ENCODE measurements around the gene MAP1LC3B.
"Not testable (repeated sequence)": the region's sequence is repeated elsewhere in the genome, so short reads cannot be mapped to it uniquely, and the experiment has no call there.

Gene MAP1LC3B

GRCh38 chr16:87382023-87382785, 9.9 kb upstream of the MAP1LC3B start:
- TF ChIP-seq CTCF (conservative IDR thresholded peaks at IDR 0.05; ENCODE audit: low read length) (no peak), EZH2phosphoT487 (IDR thresholded peaks at IDR 0.05; ENCODE audit: borderline replicate concordance) (no peak)
- peaks cover 50% of the 10 kb centered on the region for H3K79me2 ChIP-seq (ENCODE audit: insufficient read depth, low read length)
- H4K20me1 ChIP-seq (ENCODE audit: insufficient read depth, low read length, poor library complexity, severe bottlenecking) = peaks cover 15% of the 10 kb centered on the region
- H3K4me1 ChIP-seq (ENCODE audit: insufficient read depth, low read length, poor library complexity, severe bottlenecking) = peaks cover 30% of the 10 kb centered on the region
- H3K9ac ChIP-seq (ENCODE audit: low read depth, low read length, poor library complexity, severe bottlenecking) = peak overlapping the region; percentile 77
- no peaks in the 10 kb centered on the region for H3K27me3 ChIP-seq (ENCODE audit: insufficient read depth, low read length, poor library complexity, severe bottlenecking)
- H3K4me3 ChIP-seq (ENCODE audit: low read length, poor library complexity, severe bottlenecking) = peak overlapping the region; percentile 79
- no peaks in the 10 kb centered on the region for H3K9me3 ChIP-seq (ENCODE audit: insufficient read depth, low read depth, low read length)
- H3K9me2 ChIP-seq (replicated peaks; ENCODE audit: low read depth, low read length) = no peaks in the 10 kb centered on the region
- H3K36me3 ChIP-seq (ENCODE audit: insufficient read depth, low read length) = no peaks in the 10 kb centered on the region
- H3F3A ChIP-seq (ENCODE audit: low read depth) = no peaks in the 10 kb centered on the region
- no peak overlapping the region for H2AFZ ChIP-seq (ENCODE audit: low read length)
- H3K4me2 ChIP-seq (ENCODE audit: low read depth, low read length, poor library complexity, severe bottlenecking) = peak overlapping the region; percentile 88

GRCh38 chr16:87383505-87384161, 8.5 kb upstream of the MAP1LC3B start, which contains the start of gene FBXO31:
Gene FBXO31, minus strand, starts transcription at chr16:87383776. Its CDS starts 32 bp downstream, at chr16:87383744.
- Histone ChIP-seq H2AFZ (ENCODE audit: low read length) (peak within 1 kb of the TSS; percentile 85), H3K4me2 (ENCODE audit: low read depth, low read length, poor library complexity, severe bottlenecking) (peak within 1 kb of the TSS; percentile 88), H3K9ac (ENCODE audit: low read depth, low read length, poor library complexity, severe bottlenecking) (peak within 1 kb of the TSS; percentile 82), H3K9me3 (ENCODE audit: insufficient read depth, low read depth, low read length) (no peaks in the 10 kb centered on the region), H3K36me3 (ENCODE audit: insufficient read depth, low read length) (no peaks in the 10 kb centered on the region), H3K4me3 (ENCODE audit: low read length, poor library complexity, severe bottlenecking) (peak within 1 kb of the TSS; percentile 79), H3K27me3 (ENCODE audit: insufficient read depth, low read length, poor library complexity, severe bottlenecking) (no peaks in the 10 kb centered on the region), H3F3A (ENCODE audit: low read depth) (peaks cover 4% of the 10 kb centered on the region; the same call in 1 of the 2 replicates), H3K4me1 (ENCODE audit: insufficient read depth, low read length, poor library complexity, severe bottlenecking) (peaks cover 41% of the 10 kb centered on the region), H3K9me2 (replicated peaks; ENCODE audit: low read depth, low read length) (no peaks in the 10 kb centered on the region), H3K79me2 (ENCODE audit: insufficient read depth, low read length) (peaks cover 40% of the 10 kb centered on the region), H4K20me1 (ENCODE audit: insufficient read depth, low read length, poor library complexity, severe bottlenecking) (peaks cover 15% of the 10 kb centered on the region)
- no peak for TF ChIP-seq EZH2phosphoT487 (IDR thresholded peaks at IDR 0.05; ENCODE audit: borderline replicate concordance)
- TF ChIP-seq CTCF (conservative IDR thresholded peaks at IDR 0.05; ENCODE audit: low read length) = no peak

- Histone ChIP-seq H3K4me1 (ENCODE audit: insufficient read depth, low read length, poor library complexity, severe bottlenecking) (peaks cover 48% of the 10 kb centered on the region), H3F3A (ENCODE audit: low read depth) (peaks cover 4% of the 10 kb centered on the region; the same call in 1 of the 2 replicates), H2AFZ (ENCODE audit: low read length) (peak overlapping the region; percentile 85)
These were observed 7.8 kb upstream of the MAP1LC3B start for GRCh38 chr16:87384162-87384874.

GRCh38 chr16:87384875-87385167, 7.3 kb upstream of the MAP1LC3B start:
- not testable (repeated sequence) for H3K9me2 ChIP-seq (replicated peaks; ENCODE audit: low read depth, low read length); H3K9me3 ChIP-seq (ENCODE audit: insufficient read depth, low read depth, low read length); H3K36me3 ChIP-seq (ENCODE audit: insufficient read depth, low read length); H3K27me3 ChIP-seq (ENCODE audit: insufficient read depth, low read length, poor library complexity, severe bottlenecking); H3F3A ChIP-seq (ENCODE audit: low read depth)
- Histone ChIP-seq H3K79me2 (ENCODE audit: insufficient read depth, low read length) (peaks cover 31% of the 10 kb centered on the region), H3K4me2 (ENCODE audit: low read depth, low read length, poor library complexity, severe bottlenecking) (peak overlapping the region; percentile 68), H3K9ac (ENCODE audit: low read depth, low read length, poor library complexity, severe bottlenecking) (peak overlapping the region; percentile 82), H2AFZ (ENCODE audit: low read length) (peak overlapping the region; percentile 85), H3K4me1 (ENCODE audit: insufficient read depth, low read length, poor library complexity, severe bottlenecking) (peaks cover 52% of the 10 kb centered on the region), H4K20me1 (ENCODE audit: insufficient read depth, low read length, poor library complexity, severe bottlenecking) (peaks cover 15% of the 10 kb centered on the region), H3K4me3 (ENCODE audit: low read length, poor library complexity, severe bottlenecking) (peak overlapping the region; percentile 79)

More at GRCh38 chr16:87384162-87384874, 7.8 kb upstream of the MAP1LC3B start:
- Histone ChIP-seq H3K36me3 (ENCODE audit: insufficient read depth, low read length) (no peaks in the 10 kb centered on the region), H3K9me3 (ENCODE audit: insufficient read depth, low read depth, low read length) (no peaks in the 10 kb centered on the region), H3K9me2 (replicated peaks; ENCODE audit: low read depth, low read length) (no peaks in the 10 kb centered on the region), H3K4me2 (ENCODE audit: low read depth, low read length, poor library complexity, severe bottlenecking) (peak overlapping the region; percentile 68), H3K79me2 (ENCODE audit: insufficient read depth, low read length) (peaks cover 35% of the 10 kb centered on the region), H3K9ac (ENCODE audit: low read depth, low read length, poor library complexity, severe bottlenecking) (peak overlapping the region; percentile 82), H3K4me3 (ENCODE audit: low read length, poor library complexity, severe bottlenecking) (peak overlapping the region; percentile 79), H3K27me3 (ENCODE audit: insufficient read depth, low read length, poor library complexity, severe bottlenecking) (no peaks in the 10 kb centered on the region), H4K20me1 (ENCODE audit: insufficient read depth, low read length, poor library complexity, severe bottlenecking) (peaks cover 15% of the 10 kb centered on the region)
- no peak for TF ChIP-seq CTCF (conservative IDR thresholded peaks at IDR 0.05; ENCODE audit: low read length)
- no peak for TF ChIP-seq EZH2phosphoT487 (IDR thresholded peaks at IDR 0.05; ENCODE audit: borderline replicate concordance)

Measured in Loucy (cell line).